GM19035 (cell line): ENCODE results near the gene PEX12.
"Not testable (repeated sequence)": the region's sequence is repeated elsewhere in the genome, so short reads cannot be mapped to it uniquely, and the experiment has no call there.

Experiments
- ATAC-seq: cut with Tn5 transposase; IDR thresholded peaks from one replicate; pipeline ENCODE4 v1.9.1; 2021; ENCODE audit not compliant: unreplicated experiment

PEX12 gene

DNA sequence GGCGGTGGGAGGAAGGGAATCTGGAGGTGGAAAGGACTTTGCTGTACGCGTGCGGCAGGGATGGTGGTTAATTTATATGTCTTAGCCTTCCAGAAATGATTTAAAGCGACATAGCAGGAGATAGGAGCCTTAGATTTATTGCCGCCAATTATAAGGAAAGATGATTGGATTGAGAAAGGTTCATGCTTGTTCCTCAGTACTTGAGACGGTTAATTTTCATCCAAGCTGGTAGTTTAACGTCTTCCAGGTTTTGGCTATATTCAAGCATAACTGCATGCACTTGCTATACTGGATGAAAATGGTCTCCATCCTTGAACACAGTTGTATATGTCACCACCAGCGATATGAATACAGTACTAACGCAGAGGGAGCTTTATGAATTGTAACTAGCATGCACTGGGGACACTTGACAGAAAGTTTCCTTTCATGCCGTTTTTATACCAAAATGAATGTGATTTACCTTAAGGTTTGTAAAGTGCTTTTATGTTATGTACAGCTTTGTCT lies 610 bp upstream of the PEX12 start:
- no peak for ATAC-seq

DNA sequence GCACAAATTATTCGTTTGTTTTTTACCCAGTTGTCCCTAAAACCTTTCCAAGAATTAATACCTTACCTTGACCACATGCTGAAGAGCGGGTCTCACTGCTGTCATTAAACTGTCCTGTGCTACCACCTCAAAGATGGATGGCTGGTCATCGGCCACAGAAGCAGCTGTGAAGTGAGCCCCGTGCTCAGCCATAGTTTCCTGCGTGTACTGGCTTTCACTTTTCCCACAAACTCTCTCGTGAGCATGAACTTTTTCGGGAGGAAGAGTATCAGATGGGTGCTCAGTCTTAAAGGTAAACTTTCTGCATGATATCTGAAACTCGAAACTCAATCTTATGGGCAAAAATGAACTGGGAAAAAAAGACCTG lies 558 bp downstream of the PEX12 start:
- no peak for ATAC-seq

- ATAC-seq: no peak
Observed at GRCh38 chr17:35575759-35576158, 2.6 kb downstream of the PEX12 start.

GRCh38 chr17:35569405-35569804 lies 9.0 kb downstream of the PEX12 start:
- no peak for ATAC-seq

DNA sequence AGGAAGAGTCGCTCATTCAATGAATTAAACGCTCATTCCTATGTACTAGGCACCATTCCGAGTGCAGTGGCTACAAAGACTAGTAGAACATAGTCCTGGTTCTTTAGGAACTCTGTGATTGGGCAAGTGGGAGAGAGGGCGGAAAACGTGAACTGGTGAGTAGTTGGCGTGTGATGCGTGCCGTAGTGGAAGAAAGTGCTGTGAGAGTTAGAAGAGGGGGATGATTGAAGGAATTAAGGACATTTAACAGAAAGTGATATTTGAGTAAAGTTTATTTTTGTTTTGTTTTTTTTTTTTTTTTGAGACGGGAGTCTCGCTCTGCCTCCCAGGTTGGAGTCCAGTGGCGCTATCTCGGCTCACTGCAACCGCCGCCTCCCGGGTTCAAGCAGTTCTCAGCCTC lies 9.8 kb downstream of the PEX12 start:
- no peak for ATAC-seq

- no peak for ATAC-seq
Observed at GRCh38 chr17:35566968-35567367, 11.4 kb downstream of the PEX12 start.

DNA sequence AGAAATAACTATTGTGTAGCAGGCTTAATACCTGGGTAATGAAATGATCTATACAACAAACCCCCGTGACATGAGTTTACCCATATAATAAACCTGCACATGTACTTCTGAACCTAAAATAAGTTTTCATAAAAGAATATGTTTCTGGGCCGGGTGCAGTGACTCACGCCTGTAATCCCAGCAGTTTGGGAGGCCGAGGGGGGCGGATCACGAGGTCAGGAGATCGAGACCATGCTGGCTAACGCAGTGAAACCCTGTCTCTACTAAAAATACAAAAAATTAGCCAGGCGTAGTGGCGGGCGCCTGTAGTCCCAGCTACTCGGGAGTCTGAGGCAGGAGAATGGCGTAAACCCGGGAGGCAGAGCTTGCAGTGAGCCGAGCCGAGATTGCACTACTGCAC lies 15.2 kb downstream of the PEX12 start:
- not testable (repeated sequence) for ATAC-seq

GRCh38 chr17:35560703-35561102 lies 17.7 kb downstream of the PEX12 start, which contains the start of gene SLFN14:
TSS of gene SLFN14 (minus strand) at chr17:35560819. CDS start at chr17:35558062, 2,757 bp downstream.
- no peak for ATAC-seq

- ATAC-seq: no peak
Observed at GRCh38 chr17:35559495-35560210, 18.7 kb downstream of the PEX12 start.

DNA sequence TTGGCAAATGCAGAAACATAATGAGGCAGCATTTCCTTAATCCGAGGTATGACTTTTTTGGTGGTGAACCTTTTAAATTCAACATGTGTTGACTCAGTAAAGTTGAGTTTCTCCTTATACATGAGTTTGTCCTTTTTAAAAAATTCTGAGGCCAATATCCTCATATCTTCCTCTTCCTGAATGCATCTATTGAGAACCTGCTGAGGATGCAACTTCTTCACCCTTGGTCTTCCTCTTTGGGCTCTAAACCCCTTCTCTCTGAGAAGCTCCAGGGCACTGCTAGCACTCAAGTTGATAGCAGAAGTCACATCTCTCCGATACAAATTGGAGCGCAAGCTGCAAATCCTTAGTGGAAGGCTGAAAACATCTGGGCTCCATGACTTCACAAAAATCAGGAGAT lies 21.0 kb downstream of the PEX12 start:
- ATAC-seq: no peak

DNA sequence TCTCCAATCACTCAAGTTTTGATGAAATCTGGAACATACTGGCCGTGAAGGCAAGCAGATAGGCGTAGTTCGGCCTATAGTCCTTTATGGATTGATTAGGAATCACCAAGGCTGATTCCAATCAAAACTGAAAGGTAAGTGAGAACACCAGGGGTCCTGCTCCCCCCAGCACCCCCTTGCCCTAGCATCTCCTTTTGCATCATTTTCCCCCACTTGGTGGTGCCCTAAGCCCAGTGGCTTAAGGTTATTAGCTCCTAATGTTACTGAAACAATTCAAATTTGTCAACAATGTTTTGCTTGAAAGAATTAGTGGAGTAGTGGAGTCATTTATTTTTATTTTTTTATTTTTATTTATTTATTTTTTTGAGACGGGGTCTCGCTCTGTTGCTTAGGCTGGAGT lies 22.7 kb downstream of the PEX12 start:
- no peak for ATAC-seq

- ATAC-seq: no peak
Observed at GRCh38 chr17:35554668-35555067, 23.7 kb downstream of the PEX12 start.

DNA sequence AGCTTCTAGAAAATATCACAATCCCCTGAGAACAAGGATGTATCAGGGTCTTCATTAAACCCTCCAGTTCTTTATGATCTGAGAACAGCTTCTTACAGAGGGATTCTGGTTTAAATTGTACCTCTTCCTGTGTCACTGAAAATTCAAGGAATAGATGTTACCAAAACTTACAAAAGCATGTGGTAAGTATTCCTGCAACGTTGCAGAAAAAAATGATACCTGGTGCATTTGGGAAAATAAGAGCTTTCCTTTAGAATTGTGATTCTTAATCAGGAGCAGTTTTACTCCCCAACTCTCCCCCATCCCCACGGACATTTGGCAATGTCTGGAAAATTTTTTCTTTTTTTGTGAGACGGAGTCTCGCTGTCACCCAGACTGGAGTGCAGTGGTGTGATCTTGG lies 25.1 kb downstream of the PEX12 start:
- no peak for ATAC-seq

DNA sequence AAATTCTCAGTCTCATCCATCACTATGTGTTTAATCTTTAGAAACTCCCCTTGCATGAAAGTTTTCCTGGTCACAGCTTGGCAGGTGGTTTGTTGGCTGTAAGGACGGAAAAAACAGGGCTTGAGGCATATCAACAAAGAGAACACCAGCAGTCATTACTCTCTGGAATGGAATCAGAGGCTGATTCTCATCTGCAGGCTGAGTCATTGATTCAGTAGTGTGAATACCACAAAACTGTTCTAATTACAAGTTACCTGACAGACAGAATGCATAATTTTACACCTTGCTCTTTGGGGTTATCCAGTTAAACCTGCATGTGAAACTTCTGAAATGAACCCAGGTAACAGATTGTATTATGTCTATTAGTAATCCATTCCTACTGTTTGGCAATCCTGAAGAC lies 29.4 kb downstream of the PEX12 start:
- no peak for ATAC-seq

GRCh38 chr17:35548208-35548810 lies 30.1 kb downstream of the PEX12 start:
- ATAC-seq: no peak

DNA sequence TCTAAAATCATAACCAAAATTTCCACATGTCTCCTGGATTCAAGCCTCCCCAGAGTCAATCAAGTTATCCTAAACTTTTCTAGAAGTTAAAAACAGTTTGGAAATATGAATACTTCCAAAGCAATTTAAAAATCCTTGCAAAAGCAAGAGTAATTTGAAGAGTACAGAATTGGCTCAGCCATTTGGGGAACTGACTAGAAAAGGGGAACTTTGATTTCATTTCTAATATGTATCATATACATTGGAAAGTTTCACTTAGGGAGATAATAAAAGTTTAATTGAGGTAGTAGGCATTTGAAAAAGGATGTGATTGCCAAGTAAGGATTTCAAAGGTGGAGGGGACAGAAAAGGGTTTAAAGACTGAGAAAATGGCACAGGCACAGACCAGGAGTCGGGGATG lies 31.9 kb downstream of the PEX12 start:
- no peak for ATAC-seq

DNA sequence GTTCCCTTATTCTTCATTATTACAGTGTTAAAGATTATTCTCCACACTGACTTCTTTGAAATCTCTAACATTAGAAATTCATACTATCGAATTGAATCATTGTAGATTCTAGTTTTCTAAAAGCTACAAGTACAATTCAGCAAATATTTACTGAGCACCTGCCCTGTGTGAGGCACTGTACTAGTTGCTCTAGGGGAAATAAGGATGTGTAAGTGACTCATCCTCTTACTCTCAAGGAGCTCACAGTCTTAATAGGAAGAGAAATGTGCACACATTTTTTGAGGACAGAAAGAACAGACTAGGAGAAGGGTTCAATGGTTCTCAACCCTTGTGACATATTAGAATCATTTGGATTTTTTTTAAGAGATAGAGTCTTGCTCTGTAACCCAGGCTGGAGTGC lies 33.2 kb downstream of the PEX12 start:
- ATAC-seq: no peak

- ATAC-seq: no peak
Observed at GRCh38 chr17:35543856-35544255, 34.5 kb downstream of the PEX12 start.

DNA sequence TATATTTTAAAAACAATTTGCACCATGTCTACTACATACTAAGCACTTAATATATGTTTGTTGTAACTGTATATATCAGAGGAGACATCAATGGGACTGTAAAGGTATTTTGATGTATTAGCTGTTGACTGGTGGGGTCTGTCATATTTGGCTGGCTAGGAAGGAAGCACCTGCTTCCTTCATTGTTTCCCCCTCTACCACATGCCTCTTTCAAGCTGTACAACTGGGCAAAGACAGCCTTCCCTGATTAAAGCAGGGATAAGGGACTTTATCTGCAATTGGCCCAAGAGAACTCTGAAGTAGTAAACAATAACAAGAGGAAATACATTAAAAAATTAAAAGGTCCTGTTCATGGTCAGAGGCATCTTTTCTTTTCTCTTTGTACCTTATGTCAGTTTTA lies 35.4 kb downstream of the PEX12 start:
- ATAC-seq: no peak

DNA sequence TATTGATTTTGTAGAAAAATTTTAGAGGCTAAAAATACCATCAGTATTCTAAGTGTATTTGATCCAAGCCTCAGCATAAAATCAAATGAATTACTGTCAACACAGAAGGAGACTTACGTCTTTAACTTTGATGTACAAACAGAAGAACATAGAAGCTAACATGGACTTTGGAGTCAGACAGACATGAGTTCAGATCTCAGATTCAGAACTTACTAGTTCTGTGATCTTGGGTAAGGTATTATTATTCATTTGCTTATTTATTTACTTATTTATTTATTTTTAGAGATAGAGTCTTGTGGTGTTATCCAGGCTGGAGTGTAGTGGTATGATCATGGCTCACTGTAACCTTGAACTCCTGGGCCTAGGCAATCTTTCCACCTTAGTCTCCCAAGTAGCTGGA lies 36.9 kb downstream of the PEX12 start:
- no peak for ATAC-seq

GRCh38 chr17:35540589-35541404 lies 37.6 kb downstream of the PEX12 start:
- ATAC-seq: no peak

DNA sequence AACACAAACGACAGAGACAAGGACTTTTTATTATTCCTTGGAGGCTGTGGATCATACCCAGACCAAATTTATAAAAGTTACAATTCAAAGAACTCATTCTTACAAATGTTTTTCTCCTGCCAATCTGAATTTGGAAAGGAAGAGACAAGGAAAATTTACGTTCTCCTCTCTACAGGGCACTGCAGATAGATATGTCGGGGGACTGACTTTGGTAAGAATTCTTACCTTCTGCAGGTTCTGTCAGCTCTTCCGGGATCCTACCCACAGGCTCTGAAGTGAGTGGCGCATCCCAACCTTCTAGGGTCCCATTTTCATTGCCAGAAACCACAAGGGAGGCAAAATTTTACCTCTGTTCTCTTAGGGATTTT lies 38.7 kb downstream of the PEX12 start:
- ATAC-seq: no peak
